NCI-H1105 (cell line): Measurements from ENCODE around the gene PHLPP1.

Experiments
- DNase-seq: peaks from one replicate; lab custom pipeline; 2025; lab: John Stamatoyannopoulos, UW

Gene PHLPP1

DNA sequence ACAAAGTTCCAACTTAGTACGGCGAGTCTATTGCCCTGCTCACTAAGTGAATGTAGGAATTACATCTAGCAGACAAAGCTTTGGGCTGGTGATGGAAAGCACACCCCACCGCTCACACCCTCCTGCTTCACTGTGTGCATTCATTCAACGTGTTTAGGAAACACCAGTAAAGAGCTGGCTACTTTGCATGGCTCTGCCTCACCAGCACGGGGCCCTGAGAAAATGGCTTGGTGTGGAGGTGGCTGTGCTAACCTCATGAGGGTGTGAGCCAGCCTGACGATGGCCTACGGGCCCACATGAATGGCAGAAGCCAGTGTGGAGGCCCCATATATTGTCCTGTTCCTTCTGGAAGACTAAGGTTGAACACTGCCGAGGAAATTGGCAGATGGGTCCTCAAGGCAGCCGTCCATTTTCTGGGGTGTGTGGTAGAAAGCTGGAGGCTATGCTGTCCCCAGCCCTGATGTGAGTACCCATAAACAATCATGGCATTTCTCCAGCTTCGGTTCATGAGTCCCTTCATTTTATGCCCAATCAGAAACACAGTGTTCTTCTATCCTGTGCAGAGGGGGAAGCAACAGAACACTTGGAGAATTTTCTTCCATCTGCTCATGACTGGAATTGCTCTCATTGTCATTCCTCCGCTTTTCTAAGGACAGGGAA lies 269.4 kb downstream of the PHLPP1 start:
- DNase-seq, result no peak

- no peak for DNase-seq
Measured at GRCh38 chr18:62986490-62986889, 271.1 kb downstream of the PHLPP1 start.

- DNase-seq, result no peak
Measured at GRCh38 chr18:62987055-62987830, 271.9 kb downstream of the PHLPP1 start.

DNA sequence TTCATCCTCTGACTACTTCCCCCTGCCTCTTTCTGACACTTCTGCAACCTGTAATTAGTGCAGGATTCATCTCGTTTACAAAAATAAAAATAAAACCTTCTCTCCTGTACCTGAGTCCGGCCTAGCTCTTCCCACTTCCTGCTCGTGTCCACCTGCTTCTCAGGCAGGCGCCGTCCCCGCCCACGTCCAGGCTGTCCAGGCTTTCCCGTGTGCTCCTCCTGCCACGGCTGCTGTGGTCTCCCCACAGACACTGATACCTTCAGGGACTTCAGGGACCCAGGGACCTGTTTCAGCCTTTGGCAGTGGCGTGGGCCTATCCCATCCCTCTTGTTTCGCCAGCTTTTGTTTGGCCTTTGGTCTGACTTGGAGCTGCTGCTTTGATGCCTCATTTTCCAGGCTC lies 272.5 kb downstream of the PHLPP1 start:
- no peak for DNase-seq

DNA sequence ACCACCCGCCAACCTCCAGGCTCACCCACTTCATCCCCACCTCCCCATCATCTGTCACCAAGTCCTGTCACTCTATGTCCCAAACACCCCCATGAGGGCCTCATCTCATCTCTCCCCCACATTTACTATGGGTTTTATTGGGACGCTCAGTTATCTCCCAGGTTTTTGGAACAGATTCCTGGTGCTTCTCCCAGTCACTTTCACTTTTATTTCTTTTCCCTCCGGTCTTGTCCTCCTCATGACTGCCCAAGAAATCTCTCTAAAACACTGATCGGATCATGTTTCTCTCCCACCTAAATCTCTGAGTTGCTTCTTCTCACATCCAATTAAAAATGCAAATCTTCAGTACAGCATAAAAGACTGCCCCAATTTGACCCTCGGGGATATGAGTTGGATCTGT lies 273.1 kb downstream of the PHLPP1 start:
- DNase-seq, result no peak

GRCh38 chr18:62989195-62989594 lies 273.9 kb downstream of the PHLPP1 start:
- no peak for DNase-seq

DNA sequence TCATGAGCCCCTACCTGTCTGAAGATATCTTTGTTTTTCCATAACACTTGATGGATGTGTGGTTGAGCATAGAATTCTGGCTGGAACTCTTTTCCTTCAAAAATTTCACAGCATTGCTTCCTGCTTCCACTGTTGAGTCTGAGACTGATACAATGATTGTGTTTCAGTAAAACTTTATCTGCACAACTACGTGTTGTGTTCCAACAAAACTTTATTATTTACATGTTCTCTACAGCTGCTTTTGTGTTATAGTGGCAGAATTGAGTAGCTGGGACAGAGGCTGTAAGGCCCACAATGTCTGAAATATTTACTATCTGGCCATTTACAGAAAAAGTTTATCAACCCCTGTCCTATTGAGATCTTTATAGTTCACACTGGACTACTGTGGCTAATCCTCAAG lies 275.3 kb downstream of the PHLPP1 start:
- DNase-seq, result no peak

DNA sequence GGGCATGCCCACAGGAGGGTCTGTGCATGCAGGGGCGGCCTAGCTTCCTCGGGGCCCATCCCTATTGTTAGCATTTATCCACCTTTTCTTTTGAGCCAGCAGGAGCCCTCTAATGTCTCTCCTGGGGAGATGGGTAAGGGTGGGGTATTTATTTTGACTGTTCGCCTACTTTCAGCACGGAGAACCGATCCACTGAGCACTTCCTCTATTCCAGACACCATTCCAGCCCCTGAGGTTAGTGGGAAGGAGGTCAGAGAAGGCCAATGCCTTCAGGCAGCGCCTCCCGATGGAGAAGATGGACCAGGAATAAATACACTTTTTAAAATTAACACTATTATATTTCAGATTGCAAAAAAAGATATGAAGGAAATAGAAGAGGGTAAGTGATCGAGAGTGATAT lies 276.0 kb downstream of the PHLPP1 start:
- DNase-seq, result no peak

DNA sequence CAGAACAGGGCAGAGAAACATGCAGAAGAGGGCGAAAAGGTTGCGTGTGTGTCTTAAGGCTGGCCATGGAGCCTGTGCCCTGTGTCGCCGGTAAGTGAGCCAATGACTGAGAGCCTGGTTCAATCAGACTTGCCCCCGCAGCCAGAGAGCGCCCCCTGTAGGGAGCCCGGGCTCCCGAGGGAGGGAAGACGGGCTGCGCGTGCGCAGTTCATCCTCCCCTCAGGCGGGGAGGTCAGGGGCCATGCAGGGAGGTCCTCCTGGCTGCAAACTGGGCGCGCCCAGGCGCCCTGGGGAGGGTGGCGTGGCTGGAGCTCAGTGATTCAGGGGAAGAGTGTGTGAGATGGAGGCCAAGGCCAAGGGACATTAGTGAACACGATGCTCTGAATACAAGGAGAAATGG lies 276.6 kb downstream of the PHLPP1 start:
- DNase-seq, result no peak

DNA sequence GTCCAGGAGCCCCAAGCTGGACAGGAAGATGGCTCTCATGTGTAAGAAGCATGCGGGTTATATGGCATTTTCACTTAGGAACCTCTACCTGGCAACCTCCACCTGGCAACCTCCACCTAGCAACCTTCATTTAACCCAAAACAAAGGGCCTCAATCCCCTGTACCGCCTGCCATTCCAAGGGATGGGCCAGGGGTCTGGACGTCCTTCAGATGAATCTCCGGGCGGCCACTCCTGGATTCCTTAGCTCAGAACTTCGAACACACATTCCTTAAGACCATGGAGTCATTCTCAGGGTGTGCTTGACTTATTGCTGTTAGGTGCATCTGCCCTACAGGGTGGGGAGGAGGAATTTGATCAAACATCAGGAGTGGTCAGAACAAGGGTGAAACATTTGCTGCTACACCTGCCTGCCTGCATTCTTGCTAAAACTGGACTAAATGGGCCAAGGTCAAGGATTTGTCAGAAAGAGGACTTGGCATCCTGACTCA lies 277.6 kb downstream of the PHLPP1 start:
- DNase-seq, result no peak

DNA sequence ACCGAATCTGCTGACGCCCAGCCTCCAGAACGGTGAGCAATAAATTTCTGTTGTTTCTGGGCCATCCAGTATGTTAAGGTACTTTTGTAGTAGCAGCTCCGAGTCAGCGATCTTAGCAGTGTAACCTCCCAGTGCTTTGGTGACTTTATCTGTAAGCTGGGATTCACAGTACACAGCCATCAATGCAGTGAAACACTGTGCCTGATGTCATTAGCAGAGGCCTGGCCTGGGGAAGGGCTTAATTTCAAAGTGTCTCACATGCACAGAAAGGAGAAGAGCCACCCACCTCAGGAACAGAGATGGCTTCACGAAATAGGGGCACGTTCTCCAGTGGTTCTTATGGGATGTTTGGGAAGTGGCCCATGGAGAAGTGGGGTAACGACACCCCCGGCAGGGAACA lies 281.2 kb downstream of the PHLPP1 start:
- DNase-seq, result no peak

- DNase-seq, result no peak
Measured at GRCh38 chr18:62997076-62997475, 281.7 kb downstream of the PHLPP1 start.

DNA sequence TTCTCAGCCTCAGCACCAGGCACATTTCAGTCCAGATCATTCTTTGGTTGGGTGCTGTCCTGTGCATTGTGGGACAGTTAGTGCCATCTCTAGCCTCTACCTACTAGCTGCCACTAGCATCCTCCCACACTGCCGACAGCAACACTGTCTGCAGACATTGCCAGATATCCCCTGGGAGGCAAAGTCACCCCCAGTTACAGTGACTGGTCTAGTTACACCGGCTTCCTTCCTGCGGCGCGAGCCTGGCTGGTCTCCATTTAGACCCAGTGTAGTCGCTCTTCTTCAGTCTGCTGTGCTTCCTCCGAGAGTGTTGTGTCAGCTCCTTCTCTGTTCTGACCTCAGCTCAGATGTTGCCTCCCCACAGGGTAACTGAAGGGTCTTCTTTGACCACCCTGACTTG lies 283.1 kb downstream of the PHLPP1 start:
- DNase-seq, result no peak

- no peak for DNase-seq
Measured at GRCh38 chr18:62999392-62999791, 284.1 kb downstream of the PHLPP1 start.

- DNase-seq, result no peak
Measured at GRCh38 chr18:62999921-63000320, 284.6 kb downstream of the PHLPP1 start.

DNA sequence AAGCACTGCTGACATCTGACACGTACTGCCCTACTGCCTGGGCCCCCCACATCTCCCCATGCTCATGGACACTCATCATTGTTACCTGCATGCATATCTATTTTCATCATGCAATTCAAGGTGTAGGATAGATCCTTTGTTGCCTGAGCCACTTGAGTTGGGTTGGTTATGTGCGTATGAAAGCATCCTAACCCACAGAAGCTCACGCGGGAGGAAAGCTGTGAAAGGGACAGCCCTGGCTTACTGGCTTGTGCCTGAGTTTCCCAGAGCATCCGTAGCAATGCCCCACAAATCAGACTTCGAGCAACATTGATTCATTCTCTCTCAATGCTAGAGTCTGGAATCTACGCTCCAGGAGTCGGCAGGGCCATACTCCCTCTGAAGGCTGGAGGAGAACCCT lies 285.5 kb downstream of the PHLPP1 start:
- no peak for DNase-seq

DNA sequence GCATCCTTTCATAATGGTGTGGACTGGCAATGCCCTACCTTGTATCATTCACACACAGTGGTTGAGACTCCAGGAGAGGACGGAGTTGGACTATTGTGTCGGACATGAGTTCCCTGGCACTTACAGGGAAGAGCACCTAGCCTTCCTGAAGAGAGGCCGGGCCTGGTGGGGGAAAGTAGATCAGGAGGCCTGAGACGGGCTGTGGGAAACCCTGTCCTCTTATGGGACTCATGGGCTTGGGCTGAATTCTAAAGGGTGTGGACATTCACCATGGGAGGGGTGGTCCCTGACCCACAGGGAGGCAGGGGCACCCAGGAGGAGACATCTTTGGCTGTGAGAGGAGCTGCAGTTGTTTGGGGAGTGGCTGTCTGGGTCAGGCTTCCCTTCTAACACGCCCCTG lies 286.5 kb downstream of the PHLPP1 start:
- DNase-seq, result no peak

- no peak for DNase-seq
Measured at GRCh38 chr18:63002305-63002704, 287.0 kb downstream of the PHLPP1 start.

DNA sequence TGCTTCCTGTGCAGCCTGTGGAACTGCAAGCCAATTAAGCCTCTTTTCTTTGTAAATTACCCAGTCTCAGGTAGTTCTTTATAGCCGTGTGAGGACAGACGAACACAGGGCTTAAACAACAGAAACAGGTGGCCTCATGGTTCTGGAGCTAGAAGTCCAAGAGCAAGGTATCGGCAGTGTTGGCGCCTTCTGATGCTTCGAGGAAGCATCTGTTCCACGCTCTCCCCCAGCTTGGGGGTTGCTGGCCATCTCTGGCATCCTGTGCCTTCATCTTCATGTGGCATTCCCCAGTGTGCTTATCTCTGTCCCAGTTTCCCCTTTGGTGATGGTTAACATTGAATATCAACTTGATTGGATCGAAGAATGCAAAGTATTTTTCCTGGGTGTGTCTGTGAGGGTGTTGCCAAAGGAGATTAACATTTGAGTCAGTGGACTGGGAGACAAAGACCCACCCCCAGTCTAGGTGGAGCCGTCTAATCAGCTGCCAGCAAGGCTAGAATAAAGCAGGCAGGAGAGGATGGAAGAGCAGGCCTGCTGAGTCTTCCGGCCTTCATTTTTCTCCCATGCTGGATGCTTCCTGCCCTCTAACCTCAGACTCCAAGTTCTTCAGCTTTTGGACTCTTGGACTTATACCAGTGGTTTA lies 287.6 kb downstream of the PHLPP1 start:
- DNase-seq, result no peak

- no peak for DNase-seq
Measured at GRCh38 chr18:63003899-63004298, 288.6 kb downstream of the PHLPP1 start.

DNA sequence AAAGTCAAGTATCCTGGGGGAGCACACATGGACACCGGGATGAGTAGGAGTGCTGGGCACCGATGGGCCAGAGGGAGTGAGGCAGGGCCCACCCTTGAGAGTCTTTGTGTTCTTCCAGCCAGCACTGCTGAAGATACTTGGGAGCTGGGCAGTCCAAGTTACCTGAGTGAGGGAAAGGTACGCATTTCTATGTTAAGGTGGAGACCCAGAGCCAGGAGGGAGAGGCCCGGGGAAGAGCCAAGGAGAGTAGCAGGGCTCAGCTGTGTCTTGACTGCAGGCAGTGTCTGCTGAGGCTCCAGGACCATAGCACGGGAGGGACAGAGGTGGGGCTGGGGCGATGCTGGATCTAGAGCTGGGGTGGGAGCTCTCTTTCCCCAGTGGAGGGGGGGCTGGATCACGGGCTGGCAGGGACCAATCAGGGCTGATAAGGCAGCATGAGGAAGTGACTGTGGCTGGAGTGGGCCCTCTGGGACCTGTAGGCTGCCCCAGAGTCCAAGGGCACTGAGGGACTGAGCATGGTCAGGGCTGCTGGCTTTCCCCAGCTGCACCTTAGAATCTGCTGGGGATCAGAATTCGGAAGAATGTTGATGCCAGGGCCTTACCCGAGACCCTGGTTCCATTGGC lies 289.2 kb downstream of the PHLPP1 start:
- DNase-seq, result no peak

DNA sequence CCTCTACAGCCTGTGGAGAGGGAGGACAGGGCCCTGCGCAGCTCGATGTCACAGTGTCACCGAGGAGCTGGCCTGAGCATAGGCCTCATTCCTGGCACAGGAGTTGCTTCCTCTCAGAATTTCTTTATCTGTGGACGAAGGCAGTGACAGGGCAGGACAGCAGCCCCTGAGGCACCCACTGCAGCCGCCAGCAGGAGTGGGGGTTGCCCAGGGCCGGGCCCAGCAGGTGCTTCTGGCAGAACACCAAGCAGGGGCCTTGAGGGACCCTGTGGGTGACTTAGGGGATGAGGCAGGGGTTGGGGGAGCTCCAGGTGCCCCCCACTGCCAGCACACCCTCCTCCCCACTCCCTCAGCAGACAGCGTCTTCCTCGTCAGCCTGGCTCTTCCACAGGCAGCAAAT lies 290.0 kb downstream of the PHLPP1 start:
- no peak for DNase-seq

DNA sequence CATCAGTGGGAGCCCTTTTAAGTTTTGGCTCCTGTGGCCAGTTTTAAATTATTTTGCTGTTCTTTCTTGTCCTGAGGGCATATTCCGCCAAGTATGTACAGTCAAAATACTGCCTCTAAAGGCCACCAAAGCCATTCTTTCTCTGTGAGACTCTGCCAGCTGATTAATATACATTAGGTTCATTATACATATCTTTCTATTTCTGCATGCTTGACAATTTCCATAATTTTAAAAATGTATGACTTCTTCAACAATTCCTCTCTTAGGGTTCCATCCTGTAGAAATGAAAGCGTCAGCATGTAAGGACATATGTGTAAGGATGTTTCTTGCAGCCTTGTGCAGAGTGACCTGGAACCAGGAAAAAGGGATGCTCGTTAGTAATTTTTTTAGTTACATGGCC lies 291.9 kb downstream of the PHLPP1 start:
- no peak for DNase-seq
